Stimulated activated naive CD8-positive, alpha-beta T cell treated with anti-CD3 and anti-CD28 coated beads, Interleukin-15, amount 100 ng/mL, for 72 hours (primary cell): ENCODE measurements around the gene B2M.

Experiments
- ATAC-seq: fragments of 150-1000 bp; cut with Tn5 transposase; 2 replicates; pipeline ENCODE4 v1.10.0; 2021; ENCODE audit warnings: mild to moderate bottlenecking, moderate library complexity
- DNase-seq, 2 donors: peaks; one replicate each; pipeline ENCODE4 v3.0.0; 2021 to 2022
- H3K27ac Mint-ChIP-seq, 2 donors: one replicate each; pipeline ENCODE4 v1.8.0; 2022; ENCODE audit warnings: mild to moderate bottlenecking in 2 of 2, mixed read lengths in 2 of 2, moderate library complexity in 2 of 2
- H3K27me3 Mint-ChIP-seq: one replicate; pipeline ENCODE4 v1.8.0; 2022; ENCODE audit warnings: mixed read lengths
- H3K4me1 Mint-ChIP-seq: one replicate; pipeline ENCODE4 v1.8.0; 2022; ENCODE audit warnings: mild to moderate bottlenecking, mixed read lengths
- H3K4me3 Mint-ChIP-seq, 2 donors: one replicate each; pipeline ENCODE4 v1.8.0; 2022; ENCODE audit warnings: mild to moderate bottlenecking in 2 of 2, mixed read lengths in 2 of 2, moderate library complexity in 1 of 2
- H3K9me3 Mint-ChIP-seq, 2 donors: one replicate each; pipeline ENCODE4 v1.8.0; 2022; ENCODE audit warnings: mixed read lengths in 2 of 2

Gene B2M

GRCh38 chr15:44765036-44765435 is 53.7 kb downstream of the B2M start:
- H3K9me3 Mint-ChIP-seq = peaks cover 3% of the 10 kb centered on the region in 2 donors
- no peak overlapping the region for H3K27ac Mint-ChIP-seq
- DNase-seq (no peak), ATAC-seq (no peak)
- H3K4me1 Mint-ChIP-seq = no peaks in the 10 kb centered on the region
- H3K4me3 Mint-ChIP-seq = no peak overlapping the region
- H3K27me3 Mint-ChIP-seq = no peaks in the 10 kb centered on the region
